NB4 (cell line): ENCODE results near the gene NFYB.

Experiments used
- MYC ChIP-seq: IDR thresholded peaks from 2 replicates; pipeline ENCODE4 v1.6.1; 2011; ENCODE audit warnings: low read depth, low read length
- POLR2A ChIP-seq: IDR thresholded peaks from 2 replicates; pipeline ENCODE4 v1.6.1; 2011; ENCODE audit warnings: mild to moderate bottlenecking; ENCODE audit not compliant: insufficient read length; ENCODE audit errors: extremely low read depth
- TF ChIP-seq, protein P1 (sequence below): IDR thresholded peaks from one replicate; pipeline ENCODE4 v1.5.1; 2012; ENCODE audit warnings: low read depth, low read length
- TF ChIP-seq, protein P2 (sequence below): IDR thresholded peaks from 2 replicates; pipeline ENCODE4 v1.6.1; 2011; ENCODE audit warnings: low read depth, low read length

DNA sequence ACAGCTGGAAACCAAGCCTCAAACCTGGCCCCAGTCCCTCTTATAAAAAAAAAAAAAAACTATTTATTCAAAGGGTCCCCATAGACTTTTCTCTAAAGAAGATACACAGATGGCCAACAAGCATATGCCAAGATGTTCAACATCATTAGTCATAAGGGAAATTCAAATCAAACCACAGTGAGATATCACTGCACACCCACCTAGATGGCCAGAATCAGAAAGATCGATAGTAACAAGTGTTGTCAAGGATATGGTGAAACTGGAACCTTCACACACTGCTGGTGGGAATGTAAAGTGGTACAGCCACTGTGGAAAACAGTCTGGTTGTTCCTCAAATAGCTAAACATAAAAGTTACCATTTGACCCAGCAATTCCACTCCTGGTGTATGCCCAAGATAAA is 5.9 kb upstream of the NFYB start:
- TF ChIP-seq, protein P1, sequence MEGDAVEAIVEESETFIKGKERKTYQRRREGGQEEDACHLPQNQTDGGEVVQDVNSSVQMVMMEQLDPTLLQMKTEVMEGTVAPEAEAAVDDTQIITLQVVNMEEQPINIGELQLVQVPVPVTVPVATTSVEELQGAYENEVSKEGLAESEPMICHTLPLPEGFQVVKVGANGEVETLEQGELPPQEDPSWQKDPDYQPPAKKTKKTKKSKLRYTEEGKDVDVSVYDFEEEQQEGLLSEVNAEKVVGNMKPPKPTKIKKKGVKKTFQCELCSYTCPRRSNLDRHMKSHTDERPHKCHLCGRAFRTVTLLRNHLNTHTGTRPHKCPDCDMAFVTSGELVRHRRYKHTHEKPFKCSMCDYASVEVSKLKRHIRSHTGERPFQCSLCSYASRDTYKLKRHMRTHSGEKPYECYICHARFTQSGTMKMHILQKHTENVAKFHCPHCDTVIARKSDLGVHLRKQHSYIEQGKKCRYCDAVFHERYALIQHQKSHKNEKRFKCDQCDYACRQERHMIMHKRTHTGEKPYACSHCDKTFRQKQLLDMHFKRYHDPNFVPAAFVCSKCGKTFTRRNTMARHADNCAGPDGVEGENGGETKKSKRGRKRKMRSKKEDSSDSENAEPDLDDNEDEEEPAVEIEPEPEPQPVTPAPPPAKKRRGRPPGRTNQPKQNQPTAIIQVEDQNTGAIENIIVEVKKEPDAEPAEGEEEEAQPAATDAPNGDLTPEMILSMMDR: no peak
- TF ChIP-seq MYC (no peak), POLR2A (no peak)
- TF ChIP-seq, protein P2, sequence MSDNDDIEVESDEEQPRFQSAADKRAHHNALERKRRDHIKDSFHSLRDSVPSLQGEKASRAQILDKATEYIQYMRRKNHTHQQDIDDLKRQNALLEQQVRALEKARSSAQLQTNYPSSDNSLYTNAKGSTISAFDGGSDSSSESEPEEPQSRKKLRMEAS: no peak
